PC-3 (cell line): Measurements from ENCODE around the gene PCDH15. TPM values are rescaled to one million over a fixed set of nuclear protein-coding genes. Genes with fewer than 3 reads are reported as not detected.

ENCODE experiments used
- ATAC-seq: fragments of 200-7000 bp; cut with Tn5 transposase; 2 replicates; pipeline ENCODE4 v1.9.1; 2020; ENCODE audit warnings: mild to moderate bottlenecking, moderate library complexity
- BruUV-seq: library from RNA; stranded (reverse); fragments of 400-500 nt; replicated peaks from 2 replicates; lab custom pipeline; 2021; lab: Mats Ljungman, UMichigan
- CTCF ChIA-PET: fragments of 300-600 bp; sonication (Branson Sonifier 250); formaldehyde crosslinking; loops from one replicate; lab custom pipeline; 2022; ENCODE audit warnings: antibody characterized with exemption; lab: Charles Lee
- POLR2A ChIA-PET: fragments of 300-600 bp; sonication (Branson Sonifier 250); formaldehyde crosslinking; loops from one replicate; lab custom pipeline; 2022; ENCODE audit warnings: antibody characterized with exemption; ENCODE audit not compliant: unreplicated experiment; lab: Charles Lee
- DNase-seq: peaks from one replicate; pipeline ENCODE4 v3.0.0-alpha.2; 2015
- H2AFZ ChIP-seq: fragments of 300-600 bp; sonication (generic); 2 replicates; pipeline ENCODE4 v1.6.0; 2016; ENCODE audit warnings: antibody characterized with exemption, low read length
- H3F3A ChIP-seq: fragments of 300-600 bp; sonication (generic); one replicate; pipeline ENCODE4 v1.6.0; 2017; ENCODE audit warnings: antibody characterized with exemption, low read length, control low read depth, mild to moderate bottlenecking; ENCODE audit not compliant: unreplicated experiment
- H3K27ac ChIP-seq: fragments of 300-600 bp; sonication (generic); 2 replicates; pipeline ENCODE4 v1.5.1; 2016; ENCODE audit warnings: mild to moderate bottlenecking, low read length
- H3K27me3 ChIP-seq: fragments of 300-600 bp; sonication (generic); 2 replicates; pipeline ENCODE4 v1.6.1; 2016; ENCODE audit warnings: low read length, mixed read lengths
- H3K36me3 ChIP-seq: fragments of 300-600 bp; sonication (generic); 2 replicates; pipeline ENCODE4 v1.6.1; 2016; ENCODE audit warnings: low read depth, mixed run types, low read length, mixed read lengths
- H3K4me1 ChIP-seq: fragments of 300-600 bp; sonication (generic); 2 replicates; pipeline ENCODE4 v1.5.1; 2016; ENCODE audit warnings: low read length; ENCODE audit not compliant: insufficient read depth
- H3K4me2 ChIP-seq: fragments of 300-600 bp; sonication (generic); 2 replicates; pipeline ENCODE4 v1.6.0; 2016; ENCODE audit warnings: low read length
- H3K4me3 ChIP-seq: fragments of 300-600 bp; sonication (generic); 2 replicates; pipeline ENCODE4 v1.5.1; 2016; ENCODE audit warnings: mild to moderate bottlenecking, low read length, mixed read lengths
- H3K79me2 ChIP-seq: fragments of 300-600 bp; sonication (generic); 2 replicates; pipeline ENCODE4 v1.6.1; 2017; ENCODE audit warnings: low read length, mixed read lengths
- H3K9ac ChIP-seq: fragments of 300-600 bp; sonication (generic); 2 replicates; pipeline ENCODE4 v1.6.0; 2016; ENCODE audit warnings: mild to moderate bottlenecking, low read length
- H3K9me2 ChIP-seq: fragments of 300-600 bp; sonication (generic); replicated peaks from 2 replicates; pipeline ENCODE4 v1.6.1; 2016; ENCODE audit warnings: mixed run types, low read length, mixed read lengths
- H3K9me3 ChIP-seq: fragments of 300-600 bp; sonication (generic); 2 replicates; pipeline ENCODE4 v1.6.1; 2016; ENCODE audit warnings: low read length, mixed read lengths
- H4K20me1 ChIP-seq: fragments of 300-600 bp; sonication (generic); 2 replicates; pipeline ENCODE4 v1.6.1; 2016; ENCODE audit warnings: low read length, mixed read lengths
- EZH2 ChIP-seq: fragments of 300-600 bp; sonication (generic); IDR thresholded peaks from one replicate; pipeline ENCODE4 v1.6.1; 2017; ENCODE audit warnings: antibody characterized with exemption, mild to moderate bottlenecking, low read length; ENCODE audit not compliant: unreplicated experiment
- EZH2phosphoT487 ChIP-seq: fragments of 300-600 bp; sonication (generic); IDR thresholded peaks from 2 replicates; pipeline ENCODE4 v1.6.1; 2018; ENCODE audit warnings: mild to moderate bottlenecking, antibody characterized with exemption, low read length, borderline replicate concordance
- intact Hi-C: fragments of 100-400 bp; cut with micrococcal nuclease; formaldehyde crosslinking; loops from 2 replicates; pipeline ENCODE4 v1.9.0; 2023
- total RNA-seq: library from RNA; depleted of rRNA; stranded (reverse); fragments of >200 nt; gene quantifications from 2 replicates; pipeline ENCODE4 v1.2.3, GENCODE V29; 2014
- TF ChIP-seq, protein P1 (sequence below): fragments of 300-600 bp; sonication (generic); conservative IDR thresholded peaks from 2 replicates; pipeline ENCODE4 v1.5.1; 2017; ENCODE audit warnings: antibody characterized with exemption, low read depth, mild to moderate bottlenecking, low read length

Gene PCDH15
- total RNA-seq, 1 experiment from 2014 or later: not detected

- DNase-seq (no peak), ATAC-seq (no peak)
- no peaks in the 10 kb centered on the region for H3F3A ChIP-seq
- H3K4me1 ChIP-seq: no peaks in the 10 kb centered on the region
- ChIA-PET POLR2A (no interaction called here), CTCF (no interaction called here)
- no peaks in the 10 kb centered on the region for H3K27me3 ChIP-seq
- no TSS peak for BruUV-seq
- no peaks in the 10 kb centered on the region for H3K9me2 ChIP-seq
- no peak overlapping the region for H3K4me2 ChIP-seq
- H3K9ac ChIP-seq: no peak overlapping the region
- intact Hi-C loops: no loop called here
- H3K4me3 ChIP-seq: no peak overlapping the region
- H3K27ac ChIP-seq: no peak overlapping the region
- H3K9me3 ChIP-seq: no peaks in the 10 kb centered on the region
- TF ChIP-seq, protein P1, sequence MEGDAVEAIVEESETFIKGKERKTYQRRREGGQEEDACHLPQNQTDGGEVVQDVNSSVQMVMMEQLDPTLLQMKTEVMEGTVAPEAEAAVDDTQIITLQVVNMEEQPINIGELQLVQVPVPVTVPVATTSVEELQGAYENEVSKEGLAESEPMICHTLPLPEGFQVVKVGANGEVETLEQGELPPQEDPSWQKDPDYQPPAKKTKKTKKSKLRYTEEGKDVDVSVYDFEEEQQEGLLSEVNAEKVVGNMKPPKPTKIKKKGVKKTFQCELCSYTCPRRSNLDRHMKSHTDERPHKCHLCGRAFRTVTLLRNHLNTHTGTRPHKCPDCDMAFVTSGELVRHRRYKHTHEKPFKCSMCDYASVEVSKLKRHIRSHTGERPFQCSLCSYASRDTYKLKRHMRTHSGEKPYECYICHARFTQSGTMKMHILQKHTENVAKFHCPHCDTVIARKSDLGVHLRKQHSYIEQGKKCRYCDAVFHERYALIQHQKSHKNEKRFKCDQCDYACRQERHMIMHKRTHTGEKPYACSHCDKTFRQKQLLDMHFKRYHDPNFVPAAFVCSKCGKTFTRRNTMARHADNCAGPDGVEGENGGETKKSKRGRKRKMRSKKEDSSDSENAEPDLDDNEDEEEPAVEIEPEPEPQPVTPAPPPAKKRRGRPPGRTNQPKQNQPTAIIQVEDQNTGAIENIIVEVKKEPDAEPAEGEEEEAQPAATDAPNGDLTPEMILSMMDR: no peak
- no peak for TF ChIP-seq EZH2phosphoT487
- H2AFZ ChIP-seq: no peak overlapping the region
- H3K36me3 ChIP-seq: no peaks in the 10 kb centered on the region
- no peaks in the 10 kb centered on the region for H4K20me1 ChIP-seq
- H3K79me2 ChIP-seq: no peaks in the 10 kb centered on the region
Measured at GRCh38 chr10:54554028-54554427, 247.0 kb downstream of the PCDH15 start.

DNA sequence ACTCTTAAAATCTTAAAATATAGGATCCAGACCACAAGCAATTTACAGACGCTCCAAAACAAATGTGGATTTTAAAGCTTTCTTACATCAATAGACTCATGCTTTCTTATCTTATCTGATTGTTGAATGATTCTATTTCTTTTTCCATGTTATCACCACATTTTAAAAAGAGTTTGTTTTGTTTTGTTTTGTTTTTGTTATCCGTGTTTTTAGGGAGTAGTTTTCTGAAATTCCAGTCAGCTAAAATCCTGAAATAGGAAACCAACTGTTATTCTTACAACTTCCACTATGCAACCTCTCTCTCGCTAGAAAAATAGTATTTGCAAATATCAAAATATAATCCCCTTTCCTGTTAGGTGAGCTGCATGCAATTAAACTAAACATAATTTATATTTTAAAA, 251.0 kb downstream of the PCDH15 start:
- POLR2A ChIA-PET: interaction anchor here (0.7 kb wide), 1 partner anchor 1401 kb away, joined by 3 read pairs; no protein-coding TSS in a partner anchor

DNA sequence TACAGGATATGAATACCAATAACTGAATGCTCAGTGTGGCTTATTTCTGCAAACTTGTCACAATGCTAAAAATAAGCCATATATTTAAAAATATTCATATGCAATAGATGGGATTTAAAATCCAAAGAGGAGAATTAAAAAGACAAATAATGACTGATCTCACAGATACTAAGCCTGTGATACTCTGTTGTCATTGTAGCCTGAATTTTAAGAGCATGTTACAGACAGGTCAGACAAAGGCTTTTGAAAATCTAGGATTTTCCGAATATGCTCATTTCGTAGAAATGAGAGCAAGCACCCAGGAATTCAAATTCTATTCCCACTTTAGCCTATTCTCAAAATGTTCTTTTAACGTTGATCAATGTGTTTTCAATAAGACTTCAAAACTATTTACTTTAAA, 269.7 kb downstream of the PCDH15 start:
- ChIA-PET CTCF (no interaction called here), POLR2A (no interaction called here)
- Histone ChIP-seq H3K36me3 (no peaks in the 10 kb centered on the region), H3K27me3 (no peaks in the 10 kb centered on the region), H3K9me2 (no peaks in the 10 kb centered on the region), H2AFZ (no peak overlapping the region), H3K9ac (no peak overlapping the region), H3K79me2 (no peaks in the 10 kb centered on the region), H3K4me2 (no peak overlapping the region), H4K20me1 (no peaks in the 10 kb centered on the region), H3K9me3 (no peaks in the 10 kb centered on the region), H3K4me1 (no peaks in the 10 kb centered on the region), H3F3A (no peaks in the 10 kb centered on the region), H3K4me3 (no peak overlapping the region), H3K27ac (no peak overlapping the region)
- no TSS peak for BruUV-seq
- TF ChIP-seq, protein P1: no peak
- no peak for TF ChIP-seq EZH2phosphoT487
- DNase-seq (no peak), ATAC-seq (no peak)
- intact Hi-C loops: no loop called here

More for the DNA sequence above, 251.0 kb downstream of the PCDH15 start:
- no peaks in the 10 kb centered on the region for H3K9me3 ChIP-seq
- H3K27ac ChIP-seq: no peak overlapping the region
- H3K9ac ChIP-seq: no peak overlapping the region
- no peaks in the 10 kb centered on the region for H3K79me2 ChIP-seq
- H3K9me2 ChIP-seq: no peaks in the 10 kb centered on the region
- 0 out of 2 replicates have a peak overlapping the region, but pooled peaks have one; percentile 6 for H2AFZ ChIP-seq
- DNase-seq (no peak), ATAC-seq (no peak)
- no TSS peak for BruUV-seq
- CTCF ChIA-PET: no interaction called here
- no peaks in the 10 kb centered on the region for H4K20me1 ChIP-seq
- no peak overlapping the region for H3K4me3 ChIP-seq
- no peaks in the 10 kb centered on the region for H3F3A ChIP-seq
- intact Hi-C loops: no loop called here
- no peaks in the 10 kb centered on the region for H3K27me3 ChIP-seq
- H3K4me2 ChIP-seq: no peak overlapping the region
- H3K4me1 ChIP-seq: no peaks in the 10 kb centered on the region
- H3K36me3 ChIP-seq: no peaks in the 10 kb centered on the region
- TF ChIP-seq, protein P1: no peak
- no peak for TF ChIP-seq EZH2phosphoT487
- no peak for TF ChIP-seq EZH2
